SK-N-MC (cell line): Measurements from ENCODE around the gene ZNF474.
A peak's percentile ranks its signal among the peaks of the same experiment; 100 is the strongest.

ENCODE experiments used
- DNase-seq: peaks from one replicate; pipeline ENCODE4 v3.0.0-alpha.2; 2011; ENCODE audit warnings: low read depth, low spot score
- H3K27ac ChIP-seq: fragments of 200-600 bp; sonication (generic); 2 replicates; pipeline ENCODE4 v1.5.1; 2016; ENCODE audit warnings: mixed run types
- H3K36me3 ChIP-seq: fragments of 200-600 bp; sonication (generic); 2 replicates; pipeline ENCODE4 v1.6.1; 2017; ENCODE audit warnings: antibody characterized with exemption, low read length, mixed read lengths; ENCODE audit not compliant: insufficient read depth
- H3K4me3 ChIP-seq: fragments of 200-600 bp; sonication (generic); 2 replicates; pipeline ENCODE4 v1.5.1; 2016
- H3K9ac ChIP-seq: fragments of 200-600 bp; sonication (generic); 2 replicates; pipeline ENCODE4 v1.8.0; 2017; ENCODE audit warnings: mixed run types, mixed read lengths; ENCODE audit not compliant: insufficient read length
- H3K9me3 ChIP-seq: fragments of 200-600 bp; sonication (generic); 2 replicates; pipeline ENCODE4 v1.6.1; 2017; ENCODE audit warnings: low read depth, mild to moderate bottlenecking, antibody characterized with exemption, low read length, moderate library complexity, mixed read lengths
- EZH2 ChIP-seq: fragments of 200-600 bp; sonication (generic); IDR thresholded peaks from one replicate; pipeline ENCODE4 v1.6.1; 2017; ENCODE audit warnings: antibody characterized with exemption
- FOXP2 ChIP-seq: optimal IDR thresholded peaks from 2 replicates; pipeline ENCODE3; 2011; ENCODE audit warnings: mild to moderate bottlenecking, moderate library complexity; ENCODE audit not compliant: insufficient read depth; ENCODE audit errors: extremely low read length, control extremely low read depth
- POLR2AphosphoS5 ChIP-seq: IDR thresholded peaks from 2 replicates; pipeline ENCODE4 v1.6.1; 2012; ENCODE audit warnings: mild to moderate bottlenecking, low read depth, low read length, borderline replicate concordance

Gene ZNF474

GRCh38 chr5:122164831-122165558 is 35.6 kb downstream of the ZNF474 start:
- Histone ChIP-seq H3K27ac (no peak overlapping the region; the same call in 1 of the 2 replicates), H3K36me3 (no peaks in the 10 kb centered on the region), H3K4me3 (no peak overlapping the region), H3K9me3 (no peaks in the 10 kb centered on the region), H3K9ac (no peak overlapping the region)
- TF ChIP-seq EZH2 (no peak), POLR2AphosphoS5 (no peak), FOXP2 (no peak)
- no peak for DNase-seq

- no peak overlapping the region for H3K4me3 ChIP-seq
- DNase-seq, result no peak
- H3K9ac ChIP-seq, result no peak overlapping the region
- H3K27ac ChIP-seq, result no peak overlapping the region
- H3K9me3 ChIP-seq, result no peaks in the 10 kb centered on the region
- no peaks in the 10 kb centered on the region for H3K36me3 ChIP-seq
- no peak for TF ChIP-seq FOXP2
- no peak for TF ChIP-seq EZH2
- no peak for TF ChIP-seq POLR2AphosphoS5
These were observed 36.3 kb downstream of the ZNF474 start for GRCh38 chr5:122165559-122166078.

GRCh38 chr5:122169350-122170103 is 40.2 kb downstream of the ZNF474 start:
- Histone ChIP-seq H3K4me3 (no peak overlapping the region), H3K9ac (no peak overlapping the region), H3K9me3 (no peaks in the 10 kb centered on the region), H3K27ac (peak overlapping the region; percentile 10; the same call in 1 of the 2 replicates), H3K36me3 (no peaks in the 10 kb centered on the region)
- DNase-seq, result no peak
- TF ChIP-seq FOXP2, result no peak
- TF ChIP-seq EZH2, result no peak
- TF ChIP-seq POLR2AphosphoS5, result no peak

GRCh38 chr5:122170620-122171019 is 41.3 kb downstream of the ZNF474 start:
- H3K9me3 ChIP-seq, result no peaks in the 10 kb centered on the region
- TF ChIP-seq POLR2AphosphoS5 (no peak), EZH2 (no peak), FOXP2 (no peak)
- no peak for DNase-seq
- no peak overlapping the region for H3K4me3 ChIP-seq
- no peak overlapping the region for H3K9ac ChIP-seq
- no peaks in the 10 kb centered on the region for H3K36me3 ChIP-seq
- no peak overlapping the region for H3K27ac ChIP-seq

- Histone ChIP-seq H3K9me3 (no peaks in the 10 kb centered on the region), H3K27ac (no peak overlapping the region), H3K9ac (no peak overlapping the region), H3K36me3 (no peaks in the 10 kb centered on the region), H3K4me3 (no peak overlapping the region)
- no peak for DNase-seq
- TF ChIP-seq FOXP2, result no peak
- no peak for TF ChIP-seq EZH2
- no peak for TF ChIP-seq POLR2AphosphoS5
These were observed 42.9 kb downstream of the ZNF474 start for GRCh38 chr5:122172207-122172606.

- Histone ChIP-seq H3K36me3 (no peaks in the 10 kb centered on the region), H3K9me3 (no peaks in the 10 kb centered on the region), H3K9ac (peak overlapping the region; percentile 29), H3K4me3 (0 out of 2 replicates have a peak overlapping the region, but pooled peaks have one; percentile 2), H3K27ac (peak overlapping the region; percentile 68)
- TF ChIP-seq EZH2 (no peak), POLR2AphosphoS5 (no peak), FOXP2 (no peak)
- no peak for DNase-seq
These were observed 44.4 kb downstream of the ZNF474 start for GRCh38 chr5:122173474-122174415.

GRCh38 chr5:122175091-122175490 is 45.7 kb downstream of the ZNF474 start:
- H3K27ac ChIP-seq, result no peak overlapping the region
- H3K9ac ChIP-seq, result no peak overlapping the region
- H3K4me3 ChIP-seq, result no peak overlapping the region
- no peaks in the 10 kb centered on the region for H3K9me3 ChIP-seq
- H3K36me3 ChIP-seq, result no peaks in the 10 kb centered on the region
- TF ChIP-seq POLR2AphosphoS5, result no peak
- TF ChIP-seq EZH2, result no peak
- TF ChIP-seq FOXP2, result no peak
- no peak for DNase-seq
